ENCODE results near the gene CDK4. TPM values are rescaled to one million over a fixed set of nuclear protein-coding genes. Genes with fewer than 3 reads are reported as not detected.

Gene CDK4
- total RNA-seq, 1 experiment from 2014 or later: 218 TPM

DNA sequence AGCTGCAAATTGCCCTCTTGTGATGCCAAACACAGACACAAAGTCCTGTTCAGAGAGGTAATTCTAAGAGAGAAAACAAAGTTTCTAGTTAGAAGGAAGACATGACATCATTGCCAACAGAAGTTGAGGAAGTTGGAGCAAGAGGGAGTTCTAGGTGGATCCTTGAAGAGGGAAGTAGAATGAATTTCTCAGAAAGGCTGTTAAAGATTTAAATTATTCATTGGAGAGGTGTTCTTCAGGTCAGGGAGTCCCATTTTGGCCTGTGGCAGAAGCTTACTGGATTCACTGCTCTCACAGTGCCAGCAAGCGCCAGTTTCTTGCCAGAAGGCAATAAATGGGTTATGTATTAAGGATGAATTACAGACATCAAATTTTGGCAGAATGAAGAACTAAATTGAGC lies 45.8 kb upstream of the CDK4 start:
- Histone ChIP-seq H3K4ac (ENCODE audit: low read depth, low read length) (no peak overlapping the region), H4K20me1 (ENCODE audit: control insufficient read depth, insufficient read depth, insufficient read length) (no peaks in the 10 kb centered on the region), H4K8ac (replicated peaks; ENCODE audit: insufficient read length, low read depth, low read length) (no peak overlapping the region), H3K23ac (ENCODE audit: insufficient read length, low read depth, low read length) (no peak overlapping the region), H2AK5ac (ENCODE audit: insufficient read length, low read length) (no peak overlapping the region), H3K56ac (ENCODE audit: insufficient read length, low read depth, low read length) (no peak overlapping the region), H2BK15ac (ENCODE audit: low read depth, low read length) (no peak overlapping the region), H3K79me2 (ENCODE audit: insufficient read depth, low read length) (no peaks in the 10 kb centered on the region), H2BK120ac (ENCODE audit: low read depth, low read length, poor library complexity, severe bottlenecking) (no peak overlapping the region), H2BK12ac (ENCODE audit: insufficient read length, low read depth, low read length) (no peak overlapping the region), H2BK5ac (ENCODE audit: insufficient read length, low read length) (no peak overlapping the region), H3K9me3 (ENCODE audit: control insufficient read depth, low read depth, low read length) (no peaks in the 10 kb centered on the region), H3K9ac (ENCODE audit: extremely low read depth, insufficient read length, low read length) (no peak overlapping the region), H3K4me2 (ENCODE audit: insufficient read depth, insufficient read length, low read length) (no peak overlapping the region), H3K23me2 (ENCODE audit: insufficient read length, low read depth, low read length, poor library complexity, severe bottlenecking) (no peaks in the 10 kb centered on the region), H4K91ac (ENCODE audit: insufficient read length, low read depth, low read length) (no peak overlapping the region), H2AFZ (ENCODE audit: low read length) (no peak overlapping the region), H3K79me1 (ENCODE audit: insufficient read depth, low read depth, low read length, poor library complexity, severe bottlenecking) (no peaks in the 10 kb centered on the region), H3K4me1 (ENCODE audit: insufficient read depth, low read length) (no peaks in the 10 kb centered on the region), H3K14ac (ENCODE audit: insufficient read depth, low read length) (no peak overlapping the region), H3K27ac (ENCODE audit: insufficient read length, low read depth, low read length) (no peak overlapping the region), H4K5ac (ENCODE audit: insufficient read length, low read depth, low read length) (no peak overlapping the region), H3K27me3 (ENCODE audit: insufficient read depth, low read length) (no peaks in the 10 kb centered on the region), H3T11ph (ENCODE audit: low read length) (no peak overlapping the region), H2BK20ac (ENCODE audit: low read depth, low read length, poor library complexity, severe bottlenecking) (no peak overlapping the region), H3K18ac (ENCODE audit: insufficient read length, low read depth, low read length) (no peak overlapping the region)
- Mint-ChIP-seq H3K27ac (peak overlapping the region in 1 of 3 experiments; percentile 57; a peak in 1 of 7 replicates), H3K9me3 (no peaks in the 10 kb centered on the region), H3K36me3 (ENCODE audit: insufficient read depth in 1 of 3, low read depth in 3 of 3) (peaks cover 16 to 43% (median 34%) of the 10 kb centered on the region in 3 experiments), H3K27me3 (ENCODE audit: low read depth) (no peaks in the 10 kb centered on the region), H3K4me3 (no peak overlapping the region), H3K4me1 (no peaks in the 10 kb centered on the region)
- TF ChIP-seq, protein P1, sequence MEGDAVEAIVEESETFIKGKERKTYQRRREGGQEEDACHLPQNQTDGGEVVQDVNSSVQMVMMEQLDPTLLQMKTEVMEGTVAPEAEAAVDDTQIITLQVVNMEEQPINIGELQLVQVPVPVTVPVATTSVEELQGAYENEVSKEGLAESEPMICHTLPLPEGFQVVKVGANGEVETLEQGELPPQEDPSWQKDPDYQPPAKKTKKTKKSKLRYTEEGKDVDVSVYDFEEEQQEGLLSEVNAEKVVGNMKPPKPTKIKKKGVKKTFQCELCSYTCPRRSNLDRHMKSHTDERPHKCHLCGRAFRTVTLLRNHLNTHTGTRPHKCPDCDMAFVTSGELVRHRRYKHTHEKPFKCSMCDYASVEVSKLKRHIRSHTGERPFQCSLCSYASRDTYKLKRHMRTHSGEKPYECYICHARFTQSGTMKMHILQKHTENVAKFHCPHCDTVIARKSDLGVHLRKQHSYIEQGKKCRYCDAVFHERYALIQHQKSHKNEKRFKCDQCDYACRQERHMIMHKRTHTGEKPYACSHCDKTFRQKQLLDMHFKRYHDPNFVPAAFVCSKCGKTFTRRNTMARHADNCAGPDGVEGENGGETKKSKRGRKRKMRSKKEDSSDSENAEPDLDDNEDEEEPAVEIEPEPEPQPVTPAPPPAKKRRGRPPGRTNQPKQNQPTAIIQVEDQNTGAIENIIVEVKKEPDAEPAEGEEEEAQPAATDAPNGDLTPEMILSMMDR (conservative IDR thresholded peaks at IDR 0.05): no peak
- no CpG with 5 or more reads among the region's 1 CpG for whole genome bisulfite sequencing (ENCODE audit: extremely low coverage, insufficient read length, low lambda C conversion rate)
- no peak for DNase-seq

Data from H9 (cell line).